Loucy (cell line): Measurements from ENCODE around the gene MTCH1.

ENCODE experiments used
- H2AFZ ChIP-seq: fragments of 200-600 bp; sonication (generic); 2 replicates; pipeline ENCODE4 v1.6.0; 2016; ENCODE audit warnings: antibody characterized with exemption, mild to moderate bottlenecking, low read length, moderate library complexity
- H3F3A ChIP-seq: fragments of 200-600 bp; 2 replicates; pipeline ENCODE4 v1.6.0; 2016; ENCODE audit warnings: antibody characterized with exemption, low read depth, mild to moderate bottlenecking
- H3K27me3 ChIP-seq: fragments of 200-600 bp; sonication (generic); 2 replicates; pipeline ENCODE4 v1.6.1; 2014; ENCODE audit warnings: low read length, mild to moderate bottlenecking; ENCODE audit not compliant: insufficient read depth, poor library complexity, severe bottlenecking
- H3K36me3 ChIP-seq: fragments of 200-600 bp; sonication (generic); 2 replicates; pipeline ENCODE4 v1.6.1; 2016; ENCODE audit warnings: low read length; ENCODE audit not compliant: insufficient read depth
- H3K4me1 ChIP-seq: fragments of 200-600 bp; sonication (generic); 2 replicates; pipeline ENCODE4 v1.5.1; 2014; ENCODE audit warnings: low read length, mild to moderate bottlenecking; ENCODE audit not compliant: insufficient read depth, poor library complexity, severe bottlenecking
- H3K4me2 ChIP-seq: fragments of 200-600 bp; sonication (generic); 2 replicates; pipeline ENCODE4 v1.6.0; 2014; ENCODE audit warnings: antibody characterized with exemption, low read length, low read depth, mild to moderate bottlenecking; ENCODE audit not compliant: poor library complexity, severe bottlenecking
- H3K4me3 ChIP-seq: fragments of 200-600 bp; sonication (generic); 2 replicates; pipeline ENCODE4 v1.5.1; 2014; ENCODE audit warnings: low read length, mild to moderate bottlenecking, mixed read lengths; ENCODE audit not compliant: poor library complexity, severe bottlenecking
- H3K79me2 ChIP-seq: fragments of 200-600 bp; sonication (generic); 2 replicates; pipeline ENCODE4 v1.6.1; 2014; ENCODE audit warnings: low read length; ENCODE audit not compliant: insufficient read depth
- H3K9ac ChIP-seq: fragments of 200-600 bp; sonication (generic); 2 replicates; pipeline ENCODE4 v1.6.0; 2014; ENCODE audit warnings: mild to moderate bottlenecking, low read depth, low read length, moderate library complexity; ENCODE audit not compliant: poor library complexity, severe bottlenecking
- H3K9me2 ChIP-seq: fragments of 200-600 bp; sonication (generic); replicated peaks from 2 replicates; pipeline ENCODE4 v1.6.1; 2016; ENCODE audit warnings: low read depth, low read length, mixed read lengths
- H3K9me3 ChIP-seq: fragments of 200-600 bp; sonication (generic); 2 replicates; pipeline ENCODE4 v1.6.1; 2014; ENCODE audit warnings: mild to moderate bottlenecking, antibody characterized with exemption, low read length, low read depth; ENCODE audit not compliant: insufficient read depth
- H4K20me1 ChIP-seq: fragments of 200-600 bp; sonication (generic); 2 replicates; pipeline ENCODE4 v1.6.0; 2014; ENCODE audit warnings: antibody characterized with exemption, low read length, mild to moderate bottlenecking; ENCODE audit not compliant: insufficient read depth, poor library complexity, severe bottlenecking
- EZH2phosphoT487 ChIP-seq: fragments of 200-600 bp; IDR thresholded peaks from 2 replicates; pipeline ENCODE4 v1.6.1; 2018; ENCODE audit warnings: antibody characterized with exemption, mild to moderate bottlenecking, moderate library complexity, borderline replicate concordance
- TF ChIP-seq, protein P1 (sequence below): fragments of 200-600 bp; sonication (generic); conservative IDR thresholded peaks from 2 replicates; pipeline ENCODE4 v1.5.1; 2014; ENCODE audit warnings: mild to moderate bottlenecking, antibody characterized with exemption, low read length

Gene MTCH1

DNA sequence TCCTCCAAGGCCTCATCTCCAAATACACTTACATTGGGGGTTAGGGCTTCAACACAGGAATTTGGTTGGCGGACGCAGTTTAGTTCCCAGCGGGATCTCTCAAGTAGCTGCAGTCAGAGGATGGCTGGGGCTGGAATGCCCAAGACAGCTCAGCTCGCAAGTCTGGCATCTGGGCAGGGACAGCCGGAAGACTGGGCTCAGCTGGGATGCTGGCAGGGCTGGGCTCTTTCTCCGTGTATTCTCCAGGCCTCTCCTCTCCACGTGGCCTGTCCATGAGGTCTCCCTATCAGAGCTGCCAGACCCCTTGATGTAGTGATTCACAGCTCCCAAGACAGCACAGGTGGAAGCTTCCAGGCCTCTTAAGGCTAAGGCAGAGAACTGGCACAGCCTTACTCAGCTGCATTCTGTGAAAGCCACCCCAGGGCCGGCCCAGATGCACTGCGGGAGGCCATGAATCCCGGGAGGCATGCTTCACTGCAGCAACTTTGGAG, 24.5 kb upstream of the MTCH1 start:
- no peak overlapping the region for H3K9ac ChIP-seq
- H3K79me2 ChIP-seq = no peaks in the 10 kb centered on the region
- peaks cover 5% of the 10 kb centered on the region for H3K4me1 ChIP-seq
- no peaks in the 10 kb centered on the region for H3K9me2 ChIP-seq
- no peak overlapping the region for H3K4me3 ChIP-seq
- no peaks in the 10 kb centered on the region for H3K9me3 ChIP-seq
- no peak overlapping the region for H3K4me2 ChIP-seq
- TF ChIP-seq EZH2phosphoT487 = no peak
- TF ChIP-seq, protein P1, sequence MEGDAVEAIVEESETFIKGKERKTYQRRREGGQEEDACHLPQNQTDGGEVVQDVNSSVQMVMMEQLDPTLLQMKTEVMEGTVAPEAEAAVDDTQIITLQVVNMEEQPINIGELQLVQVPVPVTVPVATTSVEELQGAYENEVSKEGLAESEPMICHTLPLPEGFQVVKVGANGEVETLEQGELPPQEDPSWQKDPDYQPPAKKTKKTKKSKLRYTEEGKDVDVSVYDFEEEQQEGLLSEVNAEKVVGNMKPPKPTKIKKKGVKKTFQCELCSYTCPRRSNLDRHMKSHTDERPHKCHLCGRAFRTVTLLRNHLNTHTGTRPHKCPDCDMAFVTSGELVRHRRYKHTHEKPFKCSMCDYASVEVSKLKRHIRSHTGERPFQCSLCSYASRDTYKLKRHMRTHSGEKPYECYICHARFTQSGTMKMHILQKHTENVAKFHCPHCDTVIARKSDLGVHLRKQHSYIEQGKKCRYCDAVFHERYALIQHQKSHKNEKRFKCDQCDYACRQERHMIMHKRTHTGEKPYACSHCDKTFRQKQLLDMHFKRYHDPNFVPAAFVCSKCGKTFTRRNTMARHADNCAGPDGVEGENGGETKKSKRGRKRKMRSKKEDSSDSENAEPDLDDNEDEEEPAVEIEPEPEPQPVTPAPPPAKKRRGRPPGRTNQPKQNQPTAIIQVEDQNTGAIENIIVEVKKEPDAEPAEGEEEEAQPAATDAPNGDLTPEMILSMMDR = no peak
- no peaks in the 10 kb centered on the region for H3K27me3 ChIP-seq
- H2AFZ ChIP-seq = no peak overlapping the region
- H4K20me1 ChIP-seq = no peaks in the 10 kb centered on the region
- no peaks in the 10 kb centered on the region for H3K36me3 ChIP-seq
- H3F3A ChIP-seq = no peaks in the 10 kb centered on the region

DNA sequence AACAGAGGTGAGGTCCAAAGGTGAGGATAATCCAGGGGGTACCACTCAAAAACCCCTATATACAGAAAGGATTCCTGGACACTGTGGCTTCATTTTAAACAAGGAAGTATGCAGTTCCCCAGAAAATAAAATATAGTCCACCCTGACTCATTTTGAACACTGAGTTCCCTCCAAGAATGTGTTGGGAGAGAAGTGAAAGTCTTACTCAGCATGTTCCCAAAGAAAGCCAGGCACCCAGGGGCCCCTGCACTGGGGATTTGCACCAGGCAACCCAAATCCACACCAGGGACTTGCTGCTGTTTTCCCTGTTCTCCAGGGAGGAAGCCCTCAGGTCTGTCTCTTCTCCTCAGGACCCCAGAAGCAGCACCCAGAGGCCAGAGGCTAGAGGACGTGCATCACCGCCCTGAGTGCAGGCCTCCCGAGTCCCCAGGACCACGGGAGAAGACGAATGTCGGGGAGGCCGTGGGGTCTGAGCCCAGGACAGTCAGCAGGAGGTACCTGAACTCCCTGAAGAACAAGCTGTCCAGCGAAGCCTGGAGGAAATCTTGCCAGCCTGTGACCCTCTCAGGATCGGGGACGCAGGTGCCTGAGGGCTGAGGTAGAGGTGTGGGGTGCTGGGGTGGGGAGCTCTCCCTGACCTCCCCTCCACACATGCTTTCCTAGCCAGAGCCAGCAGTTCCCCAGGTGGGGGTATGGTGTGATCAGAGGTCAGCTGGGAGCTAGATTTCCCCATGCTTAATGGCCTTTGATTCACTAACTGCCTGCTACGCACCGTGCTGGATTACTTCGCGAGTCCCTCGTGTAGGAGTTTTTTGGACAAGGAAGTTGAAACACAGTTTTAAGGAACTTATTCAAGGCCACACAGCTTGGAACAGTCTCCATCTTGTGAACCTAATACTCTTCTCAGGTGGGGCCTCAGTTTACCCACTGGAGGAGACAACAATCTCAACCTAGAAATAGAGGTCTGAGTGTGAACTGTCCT, 22.8 kb upstream of the MTCH1 start:
- H3K4me2 ChIP-seq = no peak overlapping the region
- no peaks in the 10 kb centered on the region for H3K36me3 ChIP-seq
- no peaks in the 10 kb centered on the region for H3K9me2 ChIP-seq
- H2AFZ ChIP-seq = no peak overlapping the region
- TF ChIP-seq EZH2phosphoT487 = no peak
- H3K79me2 ChIP-seq = no peaks in the 10 kb centered on the region
- no peaks in the 10 kb centered on the region for H3K9me3 ChIP-seq
- H3K27me3 ChIP-seq = no peaks in the 10 kb centered on the region
- H3K9ac ChIP-seq = no peak overlapping the region
- H3K4me3 ChIP-seq = no peak overlapping the region
- H3K4me1 ChIP-seq = peaks cover 5% of the 10 kb centered on the region
- H3F3A ChIP-seq = no peaks in the 10 kb centered on the region
- no peaks in the 10 kb centered on the region for H4K20me1 ChIP-seq

GRCh38 chr6:37007340-37008043, 21.5 kb upstream of the MTCH1 start:
- H3K4me1 ChIP-seq = peaks cover 5% of the 10 kb centered on the region
- no peaks in the 10 kb centered on the region for H3F3A ChIP-seq
- H3K27me3 ChIP-seq = no peaks in the 10 kb centered on the region
- no peaks in the 10 kb centered on the region for H3K36me3 ChIP-seq
- TF ChIP-seq, protein P1 = no peak
- TF ChIP-seq EZH2phosphoT487 = no peak
- no peak overlapping the region for H3K4me3 ChIP-seq
- no peaks in the 10 kb centered on the region for H3K9me3 ChIP-seq
- no peak overlapping the region for H3K4me2 ChIP-seq
- no peaks in the 10 kb centered on the region for H3K79me2 ChIP-seq
- H4K20me1 ChIP-seq = no peaks in the 10 kb centered on the region
- no peak overlapping the region for H3K9ac ChIP-seq
- no peak overlapping the region for H2AFZ ChIP-seq
- H3K9me2 ChIP-seq = no peaks in the 10 kb centered on the region
